Tibial nerve (tissue), 4 donors: Measurements from ENCODE around the gene NRG2.

Experiments used
- EP300 ChIP-seq, 2 donors: sonication (generic); formaldehyde crosslinking; IDR thresholded peaks; one replicate each; pipeline ENCODE4 v1.6.1; 2017; ENCODE audit warnings: antibody characterized with exemption in 2 of 2, mild to moderate bottlenecking in 1 of 2
- POLR2A ChIP-seq, 2 donors: fragments of 450-650 bp; IDR thresholded peaks; one replicate each; pipeline ENCODE4 v1.6.1; 2017; ENCODE audit warnings: antibody characterized with exemption in 2 of 2, mild to moderate bottlenecking in 2 of 2, moderate library complexity in 2 of 2
- TF ChIP-seq, protein P1 (sequence below), 5 experiments: fragments of 200-600 bp in 3 of 5; fragments of 450-650 bp in 2 of 5; sonication (generic) in 3 of 5; IDR thresholded peaks; one replicate each; pipeline ENCODE4 v1.5.1; 2016 to 2019; ENCODE audit warnings: antibody characterized with exemption in 5 of 5, mild to moderate bottlenecking in 3 of 5, moderate library complexity in 2 of 5

DNA sequence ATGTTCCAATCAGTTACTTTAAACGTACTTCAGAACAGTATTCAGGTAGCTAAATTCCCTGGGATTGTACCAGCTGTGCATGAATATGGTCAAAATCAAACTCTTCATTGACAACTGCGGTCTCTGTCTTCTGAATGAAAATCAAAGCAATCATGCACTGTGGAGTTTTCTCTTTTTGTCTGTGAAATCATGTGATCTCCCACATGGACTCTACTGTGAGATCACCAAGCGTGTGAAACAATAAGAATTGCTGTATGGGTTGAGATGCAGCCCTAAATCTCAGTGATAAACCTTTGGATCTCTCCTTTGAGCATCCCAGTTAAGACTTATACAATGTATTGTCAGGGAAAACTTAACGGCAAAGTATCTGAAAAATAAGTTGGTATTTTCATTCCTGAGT lies 6.1 kb downstream of the NRG2 start:
- TF ChIP-seq EP300 (IDR thresholded peaks at IDR 0.05) (no peak), POLR2A (IDR thresholded peaks at IDR 0.05) (no peak)
- TF ChIP-seq, protein P1, sequence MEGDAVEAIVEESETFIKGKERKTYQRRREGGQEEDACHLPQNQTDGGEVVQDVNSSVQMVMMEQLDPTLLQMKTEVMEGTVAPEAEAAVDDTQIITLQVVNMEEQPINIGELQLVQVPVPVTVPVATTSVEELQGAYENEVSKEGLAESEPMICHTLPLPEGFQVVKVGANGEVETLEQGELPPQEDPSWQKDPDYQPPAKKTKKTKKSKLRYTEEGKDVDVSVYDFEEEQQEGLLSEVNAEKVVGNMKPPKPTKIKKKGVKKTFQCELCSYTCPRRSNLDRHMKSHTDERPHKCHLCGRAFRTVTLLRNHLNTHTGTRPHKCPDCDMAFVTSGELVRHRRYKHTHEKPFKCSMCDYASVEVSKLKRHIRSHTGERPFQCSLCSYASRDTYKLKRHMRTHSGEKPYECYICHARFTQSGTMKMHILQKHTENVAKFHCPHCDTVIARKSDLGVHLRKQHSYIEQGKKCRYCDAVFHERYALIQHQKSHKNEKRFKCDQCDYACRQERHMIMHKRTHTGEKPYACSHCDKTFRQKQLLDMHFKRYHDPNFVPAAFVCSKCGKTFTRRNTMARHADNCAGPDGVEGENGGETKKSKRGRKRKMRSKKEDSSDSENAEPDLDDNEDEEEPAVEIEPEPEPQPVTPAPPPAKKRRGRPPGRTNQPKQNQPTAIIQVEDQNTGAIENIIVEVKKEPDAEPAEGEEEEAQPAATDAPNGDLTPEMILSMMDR (IDR thresholded peaks at IDR 0.05), result no peak
